Breast epithelium (tissue), 3 donors: ENCODE results near the gene FYN.

ENCODE experiments used
- CTCF ChIP-seq, 3 donors: fragments of 450-650 bp; IDR thresholded peaks; one replicate each; pipeline ENCODE4 v1.5.1; 2016 to 2017; ENCODE audit warnings: antibody characterized with exemption in 3 of 3, mild to moderate bottlenecking in 3 of 3, moderate library complexity in 3 of 3
- POLR2A ChIP-seq: fragments of 450-650 bp; IDR thresholded peaks from one replicate; pipeline ENCODE4 v1.6.1; 2016; ENCODE audit warnings: antibody characterized with exemption, mild to moderate bottlenecking, moderate library complexity

GRCh38 chr6:111850295-111850937, 22.8 kb downstream of the FYN start:
- no peak for TF ChIP-seq POLR2A
- no peak for TF ChIP-seq CTCF (IDR thresholded peaks at IDR 0.05)
